ENCODE results near the gene CCNDBP1.
"Not testable (repeated sequence)": the region's sequence is repeated elsewhere in the genome, so short reads cannot be mapped to it uniquely, and the experiment has no call there.

CCNDBP1 gene

GRCh38 chr15:43193710-43194109, 8.5 kb downstream of the CCNDBP1 start:
- DNase-seq (ENCODE audit: low read depth): no peak

- no peak for DNase-seq (ENCODE audit: low read depth)
Observed at GRCh38 chr15:43194795-43195194, 9.6 kb downstream of the CCNDBP1 start.

- DNase-seq (ENCODE audit: low read depth): no peak
Observed at GRCh38 chr15:43196760-43197548, 11.8 kb downstream of the CCNDBP1 start.

GRCh38 chr15:43197773-43198172, 12.6 kb downstream of the CCNDBP1 start:
- DNase-seq (ENCODE audit: low read depth): not testable (repeated sequence)

- DNase-seq (ENCODE audit: low read depth): not testable (repeated sequence)
Observed at GRCh38 chr15:43198556-43198955, 13.4 kb downstream of the CCNDBP1 start.

GRCh38 chr15:43198992-43199391, 13.8 kb downstream of the CCNDBP1 start:
- no peak for DNase-seq (ENCODE audit: low read depth)

GRCh38 chr15:43199945-43200488, 14.8 kb downstream of the CCNDBP1 start:
- DNase-seq (ENCODE audit: low read depth): no peak

GRCh38 chr15:43204016-43204901, 19.1 kb downstream of the CCNDBP1 start:
- DNase-seq (ENCODE audit: low read depth): peak; percentile 65

- DNase-seq (ENCODE audit: low read depth): no peak
Observed at GRCh38 chr15:43206054-43206453, 20.9 kb downstream of the CCNDBP1 start.

- no peak for DNase-seq (ENCODE audit: low read depth)
Observed at GRCh38 chr15:43207024-43207423, 21.8 kb downstream of the CCNDBP1 start.

GRCh38 chr15:43208052-43209002, 23.1 kb downstream of the CCNDBP1 start:
- DNase-seq (ENCODE audit: low read depth): no peak

- DNase-seq (ENCODE audit: low read depth): no peak
Observed at GRCh38 chr15:43209059-43209824, 24.0 kb downstream of the CCNDBP1 start.

- no peak for DNase-seq (ENCODE audit: low read depth)
Observed at GRCh38 chr15:43210172-43210745, 25.1 kb downstream of the CCNDBP1 start.

- no peak for DNase-seq (ENCODE audit: low read depth)
Observed at GRCh38 chr15:43210807-43211206, 25.6 kb downstream of the CCNDBP1 start.

- no peak for DNase-seq (ENCODE audit: low read depth)
Observed at GRCh38 chr15:43211224-43211735, 26.1 kb downstream of the CCNDBP1 start.

- no peak for DNase-seq (ENCODE audit: low read depth)
Observed at GRCh38 chr15:43212299-43212698, 27.1 kb downstream of the CCNDBP1 start.

- no peak for DNase-seq (ENCODE audit: low read depth)
Observed at GRCh38 chr15:43212951-43213350, 27.7 kb downstream of the CCNDBP1 start.

- no peak for DNase-seq (ENCODE audit: low read depth)
Observed at GRCh38 chr15:43213466-43213865, 28.3 kb downstream of the CCNDBP1 start.

- no peak for DNase-seq (ENCODE audit: low read depth)
Observed at GRCh38 chr15:43214169-43214568, 29.0 kb downstream of the CCNDBP1 start.

GRCh38 chr15:43214592-43215295, 29.5 kb downstream of the CCNDBP1 start:
- no peak for DNase-seq (ENCODE audit: low read depth)

Data from amniotic epithelial cell (primary cell).